ENCODE results near the gene RABGAP1L.

The RABGAP1L gene

GRCh38 chr1:174953285-174954072, 794.2 kb downstream of the RABGAP1L start:
- no peak for DNase-seq

- DNase-seq, result no peak
These were observed 794.7 kb downstream of the RABGAP1L start for GRCh38 chr1:174954073-174954460.

DNA sequence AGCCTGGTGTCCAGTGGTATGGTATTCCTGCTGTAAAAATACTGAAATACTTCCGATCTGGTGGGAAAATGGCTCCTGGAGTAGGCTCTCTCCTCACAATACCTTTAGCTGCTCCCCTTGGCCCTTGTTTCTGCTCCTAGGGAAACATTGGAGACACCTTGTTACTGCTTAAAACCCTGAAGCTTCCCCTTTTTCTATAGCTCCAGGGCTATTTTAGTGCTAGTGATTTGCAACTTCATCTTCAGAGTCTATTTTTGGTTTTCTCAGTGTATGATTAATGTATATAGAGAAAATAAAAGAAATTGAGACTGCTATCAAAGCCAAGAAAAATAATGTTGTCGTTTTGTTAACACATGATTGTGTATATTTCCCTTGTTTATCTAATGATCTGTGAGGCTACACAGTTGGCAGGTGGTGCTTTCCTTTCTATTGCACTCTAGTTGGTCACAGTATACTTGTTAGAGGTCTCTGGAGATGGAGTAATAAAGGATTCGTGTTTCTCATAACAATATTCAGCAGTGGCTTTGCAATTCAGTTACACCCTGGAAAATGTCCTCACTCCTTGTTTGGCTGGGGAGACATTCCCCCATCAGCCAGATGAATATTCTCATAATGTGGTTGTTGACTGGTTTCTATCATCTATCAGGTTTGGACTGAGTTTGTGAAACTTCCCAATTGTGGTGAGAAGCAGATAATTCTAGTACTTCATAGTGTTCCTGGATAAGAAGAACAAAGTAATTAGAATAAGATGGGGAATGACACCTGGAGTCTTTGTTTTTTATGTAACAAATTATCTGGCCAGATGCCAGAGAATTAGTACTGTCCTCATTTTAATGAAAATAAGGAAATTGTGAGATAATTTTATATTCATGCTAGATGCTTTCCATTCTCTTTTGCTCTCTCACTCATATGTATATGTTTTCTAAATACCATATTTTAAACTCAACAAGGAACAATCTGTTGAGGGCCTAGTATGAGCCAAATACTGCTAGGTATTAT, 795.6 kb downstream of the RABGAP1L start:
- DNase-seq, result no peak

DNA sequence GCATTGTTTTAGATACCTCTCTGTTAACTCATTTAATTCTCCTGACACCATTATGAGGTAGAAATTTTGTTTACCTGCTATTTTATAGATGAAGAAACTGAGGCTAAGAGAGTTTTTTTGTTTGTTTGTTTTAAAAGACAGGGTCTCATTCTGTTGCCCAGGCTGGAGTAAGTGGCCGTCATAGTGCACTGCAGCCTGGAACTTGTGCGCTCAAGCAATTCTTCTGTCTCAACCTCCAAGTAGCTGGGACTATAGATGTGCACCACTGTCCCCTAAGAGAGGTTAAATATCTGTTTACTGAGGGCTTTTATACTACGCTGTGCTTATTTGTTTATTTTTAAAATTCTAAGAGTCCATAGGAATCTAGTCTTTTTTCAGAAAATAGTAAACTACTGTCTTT, 796.8 kb downstream of the RABGAP1L start:
- DNase-seq, result no peak

DNA sequence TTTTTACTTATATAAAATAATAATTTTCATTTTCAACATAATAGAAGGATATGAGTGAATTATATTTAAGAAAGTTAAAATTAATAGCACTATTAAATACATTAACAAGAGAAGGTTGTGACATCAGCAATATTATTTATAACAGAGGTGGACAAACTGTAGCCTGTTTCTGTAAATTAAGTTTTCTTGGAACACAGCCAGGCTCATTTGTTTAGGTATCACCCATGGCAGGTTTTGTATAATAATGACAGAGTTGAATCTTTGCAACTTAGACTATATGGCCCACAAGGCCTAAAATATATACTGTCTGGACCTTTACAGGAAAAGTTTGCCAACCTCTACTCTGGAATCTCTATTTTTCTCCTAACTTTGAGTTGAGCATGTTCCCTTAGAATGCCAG, 797.7 kb downstream of the RABGAP1L start:
- no peak for DNase-seq

- no peak for DNase-seq
These were observed 798.5 kb downstream of the RABGAP1L start for GRCh38 chr1:174957829-174958228.

GRCh38 chr1:174958396-174958795, 799.1 kb downstream of the RABGAP1L start:
- no peak for DNase-seq

- DNase-seq, result no peak
These were observed 801.0 kb downstream of the RABGAP1L start for GRCh38 chr1:174960362-174960761.

DNA sequence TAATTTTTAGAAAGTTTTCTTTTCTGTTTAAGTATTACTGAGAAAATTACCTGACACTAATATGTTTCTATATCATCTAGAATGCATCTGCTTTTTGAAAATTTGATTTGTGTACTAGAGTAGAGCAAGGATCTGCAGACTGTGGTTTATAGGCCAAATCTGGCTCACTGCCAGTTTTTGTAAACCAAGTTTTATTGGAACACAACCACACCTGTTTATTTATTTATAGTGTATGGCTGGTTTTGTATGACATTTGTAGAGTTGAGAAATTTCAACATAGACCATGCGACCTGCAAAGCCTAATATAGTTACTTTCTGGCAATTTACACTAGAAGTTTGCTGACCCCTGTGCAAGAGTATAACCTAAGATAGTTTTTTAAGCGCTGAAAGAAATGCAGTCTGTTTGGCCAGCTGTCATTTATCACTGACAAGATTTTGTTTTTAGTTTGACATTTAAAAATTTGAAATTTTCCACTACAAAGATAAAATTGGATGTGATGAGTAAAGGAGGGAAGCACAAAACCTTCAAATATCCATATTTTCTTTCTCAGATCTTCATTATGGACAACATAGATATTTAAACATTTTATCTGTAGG, 804.3 kb downstream of the RABGAP1L start:
- DNase-seq, result no peak

GRCh38 chr1:174964261-174964971, 805.1 kb downstream of the RABGAP1L start:
- no peak for DNase-seq

DNA sequence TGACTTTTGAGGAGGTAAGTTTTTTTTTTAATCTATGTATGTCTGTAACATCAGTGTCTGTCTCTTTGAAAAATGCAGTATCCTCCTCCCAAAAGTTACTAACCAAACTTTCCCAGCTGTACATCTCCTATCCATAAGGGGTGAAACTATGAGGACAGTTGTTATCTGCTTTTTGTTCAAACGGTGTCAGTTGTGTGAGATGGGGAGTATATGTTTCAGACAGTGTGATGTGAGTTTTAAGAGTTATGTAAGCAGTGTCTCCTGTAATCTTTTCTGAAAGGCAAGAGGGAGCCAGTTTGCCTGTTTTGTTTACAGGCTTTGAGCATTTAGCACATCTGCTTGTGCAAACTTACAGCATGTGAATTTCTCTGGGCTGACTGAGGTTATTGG, 805.6 kb downstream of the RABGAP1L start:
- DNase-seq, result no peak

GRCh38 chr1:174965362-174966007, 806.2 kb downstream of the RABGAP1L start:
- no peak for DNase-seq

DNA sequence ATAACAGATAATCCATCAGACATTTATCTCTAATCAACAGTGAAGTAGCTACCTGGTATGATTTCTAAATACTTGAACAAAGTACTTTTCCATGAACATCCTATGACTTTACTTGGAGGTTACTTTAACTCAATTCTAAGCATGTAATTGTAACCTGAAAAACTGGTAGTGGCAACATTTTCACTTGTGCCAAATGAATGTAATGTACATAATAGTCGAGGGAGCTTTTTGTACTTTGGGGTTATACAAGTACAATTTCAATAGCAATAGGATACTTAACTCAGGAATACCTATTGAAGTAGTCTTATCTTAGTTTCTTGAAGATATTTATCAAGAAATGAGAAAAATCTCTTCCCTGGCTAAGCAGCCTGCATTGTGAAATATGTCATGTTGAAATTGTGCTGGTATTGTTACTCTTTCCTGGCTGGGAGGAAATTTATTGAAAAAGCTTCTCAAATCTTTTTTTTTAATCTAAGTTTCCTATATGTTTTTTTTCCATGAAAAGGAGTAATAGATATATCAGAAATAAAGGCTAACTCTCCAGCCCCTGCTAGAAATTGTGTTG, 806.8 kb downstream of the RABGAP1L start:
- no peak for DNase-seq

- DNase-seq, result no peak
These were observed 808.8 kb downstream of the RABGAP1L start for GRCh38 chr1:174967845-174968705.

GRCh38 chr1:174968750-174969244, 809.5 kb downstream of the RABGAP1L start:
- DNase-seq, result no peak

- no peak for DNase-seq
These were observed 810.7 kb downstream of the RABGAP1L start for GRCh38 chr1:174969977-174970376.

GRCh38 chr1:174971466-174971865, 812.1 kb downstream of the RABGAP1L start:
- no peak for DNase-seq

- DNase-seq, result no peak
These were observed 812.6 kb downstream of the RABGAP1L start for GRCh38 chr1:174971902-174972301.

DNA sequence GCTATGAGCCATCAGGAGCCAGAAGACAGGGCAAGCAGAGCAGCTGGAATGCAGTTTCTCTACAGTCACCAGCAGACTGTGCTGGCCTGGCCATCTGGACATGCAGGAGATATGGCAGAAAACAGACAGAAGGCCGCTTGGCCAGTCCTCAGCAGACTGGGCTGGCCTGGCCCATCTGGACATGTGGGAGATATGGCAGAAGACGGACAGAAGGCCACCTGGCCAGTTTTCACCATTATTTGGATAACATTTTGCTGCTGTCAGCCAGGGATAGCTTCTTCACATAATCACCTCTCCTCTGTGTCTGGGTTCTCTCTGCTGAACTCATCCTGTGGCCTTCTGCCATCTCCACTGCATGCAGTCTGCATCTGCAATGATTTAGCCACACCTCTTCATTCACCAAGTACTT, 815.4 kb downstream of the RABGAP1L start:
- no peak for DNase-seq

GRCh38 chr1:174975764-174976163, 816.4 kb downstream of the RABGAP1L start:
- no peak for DNase-seq
